Stimulated activated effector memory CD8-positive, alpha-beta T cell treated with anti-CD3 and anti-CD28 coated beads, Interleukin-12 subunit alpha, Interleukin-12 subunit beta, amount 100 ng/mL, for 72 hours (primary cell): ENCODE results near the gene FUBP1.
A peak's percentile ranks its signal among the peaks of the same experiment; 100 is the strongest.
"Not testable (repeated sequence)": the region's sequence is repeated elsewhere in the genome, so short reads cannot be mapped to it uniquely, and the experiment has no call there.

Source experiments
- ATAC-seq: fragments of 150-1000 bp; cut with Tn5 transposase; 2 replicates; pipeline ENCODE4 v1.10.0; 2021
- DNase-seq, 2 donors: peaks; one replicate each; pipeline ENCODE4 v3.0.0; 2021 to 2022; ENCODE audit warnings: low spot score in 2 of 2
- H3K27ac Mint-ChIP-seq: one replicate; pipeline ENCODE4 v1.8.0; 2022; ENCODE audit warnings: mild to moderate bottlenecking, mixed read lengths
- H3K36me3 Mint-ChIP-seq: one replicate; pipeline ENCODE4 v1.8.0; 2022; ENCODE audit warnings: mild to moderate bottlenecking, mixed read lengths
- H3K4me1 Mint-ChIP-seq: one replicate; pipeline ENCODE4 v1.8.0; 2022; ENCODE audit warnings: mixed read lengths
- H3K4me3 Mint-ChIP-seq: one replicate; pipeline ENCODE4 v1.8.0; 2022; ENCODE audit warnings: mild to moderate bottlenecking, mixed read lengths
- H3K9me3 Mint-ChIP-seq: one replicate; pipeline ENCODE4 v1.8.0; 2022; ENCODE audit warnings: mixed read lengths

Gene FUBP1

GRCh38 chr1:77978969-77979876, at the start of gene FUBP1:
Gene FUBP1 (minus strand): TSS chr1:77979072. CDS start chr1:77979004, 68 bp downstream.
- no peak within 1 kb of the TSS for H3K27ac Mint-ChIP-seq
- ATAC-seq, result peak; percentile 82
- H3K4me1 Mint-ChIP-seq, result peaks cover 20% of the 10 kb centered on the region
- peaks cover 15% of the 10 kb centered on the region for H3K36me3 Mint-ChIP-seq
- H3K9me3 Mint-ChIP-seq, result no peaks in the 10 kb centered on the region
- DNase-seq, result peak; percentile 83 to 97
- no peak within 1 kb of the TSS for H3K4me3 Mint-ChIP-seq

- peaks cover 11% of the 10 kb centered on the region for H3K36me3 Mint-ChIP-seq
- H3K4me1 Mint-ChIP-seq, H3K4me3 Mint-ChIP-seq, H3K9me3 Mint-ChIP-seq, DNase-seq, ATAC-seq, H3K27ac Mint-ChIP-seq: not testable (repeated sequence)
These were observed 42.3 kb upstream of the FUBP1 start for GRCh38 chr1:78021134-78021533.

DNA sequence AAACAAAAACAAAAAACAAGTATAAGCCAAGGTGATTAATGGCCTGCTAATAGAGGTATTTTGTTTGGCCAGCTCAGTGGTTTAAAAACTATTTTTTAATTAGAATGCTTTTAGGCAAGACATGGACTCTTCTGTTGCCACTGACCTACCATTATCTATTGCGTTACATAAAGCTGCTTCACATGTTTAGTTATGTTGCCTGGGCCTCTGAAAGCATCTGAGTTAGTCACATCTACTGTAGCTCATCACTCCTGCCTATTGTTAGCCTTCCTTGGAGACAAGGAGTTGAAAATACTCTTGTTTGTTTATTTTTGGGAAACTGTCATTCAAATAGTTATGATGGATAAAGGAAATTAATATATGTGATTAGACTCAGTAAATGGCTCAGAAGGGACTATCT, 40.2 kb upstream of the FUBP1 start:
- Mint-ChIP-seq H3K4me1 (no peaks in the 10 kb centered on the region), H3K27ac (no peak overlapping the region), H3K4me3 (no peak overlapping the region), H3K9me3 (no peaks in the 10 kb centered on the region), H3K36me3 (peaks cover 32% of the 10 kb centered on the region)
- DNase-seq (no peak), ATAC-seq (no peak)

DNA sequence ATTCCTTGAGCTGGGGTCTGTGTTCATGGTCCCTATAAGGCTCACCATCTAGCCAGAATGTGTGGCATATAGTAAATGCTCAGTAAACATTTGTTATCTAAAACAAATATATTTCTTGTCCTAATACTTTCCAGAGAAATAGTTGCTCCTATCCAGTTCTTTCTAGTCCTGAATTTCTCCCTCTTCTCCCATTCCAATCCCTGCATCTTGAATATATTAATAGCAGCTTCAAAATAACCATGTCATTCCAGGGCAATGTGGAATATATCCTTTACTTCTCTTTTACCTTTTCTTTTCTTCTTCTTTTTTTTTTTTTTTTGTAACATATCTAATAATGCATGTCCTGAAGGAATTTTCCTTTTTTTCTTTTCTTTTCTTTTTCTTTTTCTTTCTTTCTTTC, 36.3 kb upstream of the FUBP1 start:
- Mint-ChIP-seq H3K4me1 (no peaks in the 10 kb centered on the region), H3K9me3 (no peaks in the 10 kb centered on the region), H3K4me3 (no peak overlapping the region), H3K36me3 (peaks cover 43% of the 10 kb centered on the region), H3K27ac (no peak overlapping the region)
- DNase-seq, result no peak
- no peak for ATAC-seq

DNA sequence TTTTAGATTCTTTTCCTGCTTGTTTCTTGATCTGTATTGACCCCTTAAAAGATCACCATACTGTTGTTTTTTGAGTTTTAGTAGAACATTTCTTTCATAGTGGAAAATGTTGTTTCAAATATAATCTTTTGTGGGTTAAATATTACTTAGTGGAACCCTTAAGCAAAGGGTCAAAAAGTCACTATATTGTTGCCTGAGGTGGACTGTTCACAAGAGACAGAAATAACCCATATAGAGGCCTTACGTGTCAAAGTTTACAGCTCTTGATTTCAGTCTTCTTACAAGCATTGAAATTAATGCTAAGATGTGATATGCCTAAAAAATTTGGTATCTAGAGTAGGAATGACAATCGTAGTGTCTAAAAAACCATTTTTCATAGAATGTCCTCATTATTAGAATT, 32.2 kb upstream of the FUBP1 start:
- ATAC-seq (no peak), DNase-seq (no peak)
- no peak overlapping the region for H3K4me3 Mint-ChIP-seq
- H3K4me1 Mint-ChIP-seq, result peaks cover 9% of the 10 kb centered on the region
- peaks cover 32% of the 10 kb centered on the region for H3K36me3 Mint-ChIP-seq
- H3K27ac Mint-ChIP-seq, result no peak overlapping the region
- H3K9me3 Mint-ChIP-seq, result no peaks in the 10 kb centered on the region

GRCh38 chr1:78009836-78010235, 31.0 kb upstream of the FUBP1 start:
- peaks cover 19% of the 10 kb centered on the region for H3K4me1 Mint-ChIP-seq
- DNase-seq, result no peak
- no peak overlapping the region for H3K4me3 Mint-ChIP-seq
- peaks cover 27% of the 10 kb centered on the region for H3K36me3 Mint-ChIP-seq
- no peaks in the 10 kb centered on the region for H3K9me3 Mint-ChIP-seq
- H3K27ac Mint-ChIP-seq, result no peak overlapping the region
- ATAC-seq, result no peak

DNA sequence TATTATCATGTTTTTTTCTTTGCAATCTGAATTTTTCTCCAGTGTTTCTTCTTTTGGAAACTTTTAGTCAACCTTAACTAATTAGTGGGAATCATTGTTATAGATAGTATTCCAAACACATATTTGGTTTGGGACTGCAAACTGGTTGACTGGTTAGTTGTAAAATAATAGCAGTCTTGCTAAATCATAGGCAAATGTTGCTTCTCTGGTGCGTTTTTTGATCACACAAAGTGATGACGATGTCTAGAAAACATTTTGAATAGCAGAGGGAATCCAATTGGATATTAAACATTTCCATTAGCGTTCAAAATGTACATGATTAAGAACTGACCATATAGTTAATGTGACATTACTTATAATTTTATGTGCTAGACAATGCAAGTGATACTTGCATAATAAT, 30.4 kb upstream of the FUBP1 start:
- Mint-ChIP-seq H3K36me3 (peaks cover 27% of the 10 kb centered on the region), H3K4me3 (no peak overlapping the region), H3K9me3 (no peaks in the 10 kb centered on the region), H3K4me1 (peaks cover 25% of the 10 kb centered on the region), H3K27ac (no peak overlapping the region)
- DNase-seq, result no peak
- no peak for ATAC-seq

GRCh38 chr1:78007677-78008341, 28.9 kb upstream of the FUBP1 start:
- Mint-ChIP-seq H3K36me3 (peaks cover 24% of the 10 kb centered on the region), H3K9me3 (no peaks in the 10 kb centered on the region), H3K27ac (no peak overlapping the region), H3K4me3 (no peak overlapping the region), H3K4me1 (peaks cover 25% of the 10 kb centered on the region)
- DNase-seq, result no peak
- no peak for ATAC-seq

GRCh38 chr1:78006521-78006920, 27.6 kb upstream of the FUBP1 start:
- Mint-ChIP-seq H3K4me3 (peak overlapping the region; percentile 83), H3K4me1 (peaks cover 25% of the 10 kb centered on the region), H3K36me3 (peaks cover 23% of the 10 kb centered on the region), H3K9me3 (no peaks in the 10 kb centered on the region), H3K27ac (no peak overlapping the region)
- ATAC-seq (no peak), DNase-seq (no peak)

DNA sequence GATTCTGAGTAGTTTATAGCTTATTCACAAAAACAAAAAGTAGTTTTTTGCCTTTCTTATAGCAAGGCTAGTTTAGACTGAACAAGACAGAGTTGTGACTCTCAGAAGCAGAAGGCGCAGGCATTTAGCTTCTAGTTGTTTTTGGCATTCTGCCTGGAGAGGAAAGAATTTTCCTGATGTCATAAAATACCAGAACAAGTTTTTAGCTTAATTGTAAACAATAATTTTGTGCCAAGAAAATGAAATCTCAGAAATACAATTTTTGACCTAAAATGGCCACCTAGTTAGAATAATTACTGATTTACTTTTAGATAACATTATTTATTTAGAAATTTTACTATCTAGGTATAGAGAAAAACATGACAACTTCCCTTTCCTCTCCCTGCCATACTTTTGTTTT, 26.9 kb upstream of the FUBP1 start:
- H3K27ac Mint-ChIP-seq, result peak overlapping the region; percentile 99
- H3K36me3 Mint-ChIP-seq, result peaks cover 23% of the 10 kb centered on the region
- peak overlapping the region; percentile 83 for H3K4me3 Mint-ChIP-seq
- DNase-seq, result no peak
- H3K9me3 Mint-ChIP-seq, result no peaks in the 10 kb centered on the region
- ATAC-seq, result no peak
- peaks cover 25% of the 10 kb centered on the region for H3K4me1 Mint-ChIP-seq

- DNase-seq, result no peak
- Mint-ChIP-seq H3K4me1 (peaks cover 25% of the 10 kb centered on the region), H3K27ac (peak overlapping the region; percentile 99), H3K4me3 (peak overlapping the region; percentile 83), H3K36me3 (peaks cover 23% of the 10 kb centered on the region), H3K9me3 (no peaks in the 10 kb centered on the region)
- ATAC-seq, result no peak
These were observed 26.5 kb upstream of the FUBP1 start for GRCh38 chr1:78005448-78005722.

DNA sequence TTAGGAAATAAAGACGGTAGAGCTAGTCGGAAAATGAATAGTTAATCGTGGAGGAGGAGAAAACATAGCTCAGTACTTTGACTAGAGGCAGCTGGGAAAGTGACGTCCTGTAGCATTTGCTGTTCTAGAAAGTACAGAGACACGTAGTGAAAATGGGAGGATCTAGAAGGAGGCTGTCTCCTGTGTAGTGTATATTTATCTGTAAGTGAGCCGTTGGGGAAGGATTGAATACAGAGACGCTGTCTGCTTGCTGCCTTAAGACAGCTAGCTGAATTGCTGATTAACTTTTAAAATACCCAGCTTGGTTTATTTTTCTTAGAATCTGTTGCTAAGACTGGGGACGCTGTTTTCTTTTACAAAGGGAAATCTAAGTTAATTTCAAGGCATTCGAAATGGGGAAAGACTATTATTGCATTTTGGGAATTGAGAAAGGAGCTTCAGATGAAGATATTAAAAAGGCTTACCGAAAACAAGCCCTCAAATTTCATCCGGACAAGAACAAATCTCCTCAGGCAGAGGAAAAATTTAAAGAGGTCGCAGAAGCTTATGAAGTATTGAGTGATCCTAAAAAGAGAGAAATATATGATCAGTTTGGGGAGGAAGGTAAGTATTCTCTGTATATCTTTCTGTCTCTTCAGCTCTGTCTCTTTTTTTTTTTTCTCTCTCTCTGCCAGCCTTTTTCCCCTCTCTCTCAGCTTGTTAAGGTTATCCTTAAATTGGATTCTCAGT, 26.0 kb upstream of the FUBP1 start, which contains the start of gene DNAJB4:
DNAJB4 (plus strand) TSS at position 221 of the 729 bp plus-strand sequence; CDS start at position 393, 172 bp downstream.
- Mint-ChIP-seq H3K36me3 (peaks cover 23% of the 10 kb centered on the region), H3K27ac (peak within 1 kb of the TSS; percentile 99), H3K9me3 (no peaks in the 10 kb centered on the region), H3K4me1 (peaks cover 25% of the 10 kb centered on the region), H3K4me3 (peak within 1 kb of the TSS; percentile 83)
- peak; percentile 99 for ATAC-seq
- DNase-seq, result peak; percentile 12 to 75

DNA sequence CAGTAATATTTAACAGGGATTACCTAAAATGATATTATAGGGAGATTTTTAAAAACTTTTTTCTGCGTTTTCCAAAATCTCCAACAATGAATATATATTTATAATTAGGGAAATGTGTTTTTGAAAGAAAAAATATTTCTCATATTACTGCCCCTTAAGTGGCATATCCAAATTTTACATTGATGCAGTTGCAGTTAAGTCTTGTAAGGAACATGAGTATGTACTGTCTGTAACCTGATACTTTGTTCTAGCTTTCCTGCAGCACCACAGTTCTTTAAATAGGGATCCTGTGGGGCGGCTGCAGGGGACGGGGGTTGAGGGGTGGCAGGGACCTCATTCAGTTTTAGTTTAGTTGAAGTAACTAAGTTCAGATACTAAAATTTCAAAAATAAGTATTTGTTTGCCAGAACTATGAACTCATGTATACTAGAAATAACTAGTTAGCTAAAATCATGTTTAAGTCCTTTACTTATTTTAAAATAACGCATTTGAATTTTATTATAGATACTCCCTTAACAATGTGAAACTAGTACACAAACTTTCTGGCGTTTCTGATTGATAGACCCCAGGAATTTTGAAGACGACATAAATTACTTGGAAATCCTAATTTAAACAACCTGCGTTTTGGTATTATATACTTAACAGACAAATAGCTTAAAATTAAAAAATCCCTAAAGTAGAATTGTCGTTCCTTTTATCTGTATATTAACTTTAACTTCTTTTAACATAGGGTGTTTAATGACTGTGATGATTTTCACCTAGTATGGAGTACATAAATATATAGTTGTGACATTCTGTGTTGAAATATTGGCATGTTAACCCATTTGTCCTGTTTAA, 25.2 kb upstream of the FUBP1 start:
- Mint-ChIP-seq H3K4me3 (peak overlapping the region; percentile 83), H3K9me3 (no peaks in the 10 kb centered on the region), H3K27ac (peak overlapping the region; percentile 99), H3K36me3 (peaks cover 23% of the 10 kb centered on the region), H3K4me1 (peaks cover 25% of the 10 kb centered on the region)
- DNase-seq (peak in 1 of 2 donors; percentile 60), ATAC-seq (peak; percentile 71)

DNA sequence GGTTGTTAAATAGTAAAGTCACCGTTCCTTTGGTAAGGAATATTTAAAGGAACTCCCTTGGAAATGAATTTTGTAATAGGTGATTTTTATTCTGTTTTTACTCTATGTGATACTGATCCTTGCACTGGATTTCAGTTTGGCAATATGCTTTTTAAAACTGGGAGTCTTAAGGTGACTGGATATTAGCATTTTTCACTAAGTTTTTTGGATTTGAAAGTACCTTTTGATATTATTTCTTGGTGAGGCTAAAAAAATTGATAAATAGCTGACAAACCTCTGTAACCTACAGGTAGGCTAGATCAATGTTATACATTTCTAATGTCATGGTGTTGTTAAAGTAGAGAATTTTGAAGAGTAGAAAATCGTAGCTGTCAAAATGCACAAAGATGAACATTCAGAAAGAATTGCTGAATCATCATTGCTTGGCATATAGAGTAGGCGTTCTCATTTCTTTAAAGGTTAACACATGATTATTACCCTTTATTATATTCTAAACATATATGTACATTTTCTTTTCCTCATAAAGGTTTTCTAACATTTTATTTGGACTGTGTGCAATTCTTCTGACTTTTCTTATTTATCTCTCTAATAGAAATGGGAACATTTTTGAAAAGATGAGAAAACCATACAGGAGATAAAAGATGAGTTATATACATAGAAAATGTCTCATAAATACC, 24.3 kb upstream of the FUBP1 start:
- Mint-ChIP-seq H3K4me3 (peak overlapping the region; percentile 83), H3K9me3 (no peaks in the 10 kb centered on the region), H3K27ac (peak overlapping the region; percentile 99), H3K36me3 (peaks cover 23% of the 10 kb centered on the region), H3K4me1 (peaks cover 24% of the 10 kb centered on the region)
- ATAC-seq, result no peak
- DNase-seq, result no peak
